ENCODE measurements around the gene MAPRE3. TPM values are rescaled to one million over a fixed set of nuclear protein-coding genes. Genes with fewer than 3 reads are reported as not detected.

The MAPRE3 gene
- total RNA-seq, 8 experiments from 2014 or later: 8.7 to 44.8 (median 26.8) TPM

GRCh38 chr2:27051902-27052645 lies 81.6 kb downstream of the MAPRE3 start:
- peaks cover 8 to 10% of the 10 kb centered on the region in 2 donors for H3K4me1 ChIP-seq (replicated peaks in 1 of 2)
- peak overlapping the region; percentile 81 to 99 (median 89) for H3K4me3 ChIP-seq
- peak in 2 of 8 experiments; percentile 0 to 1 for ATAC-seq (replicated peaks in 6 of 8)
- 0 to 29% (median 7%) methylated on average over 2 to 5 of the region's 24 CpGs; no CpG with 5 or more reads in 4 of the 10 experiments for WGBS, 10 experiments
- peak overlapping the region; percentile 96 to 98 for H3K27ac ChIP-seq
- in situ Hi-C loops (cut with MboI; ENCODE audit: low pct_unique_long_range_greater_than_20kb in 2 of 9, low sequenced_read_pairs in 9 of 9, unreplicated experiment in 9 of 9): no loop called here

DNA sequence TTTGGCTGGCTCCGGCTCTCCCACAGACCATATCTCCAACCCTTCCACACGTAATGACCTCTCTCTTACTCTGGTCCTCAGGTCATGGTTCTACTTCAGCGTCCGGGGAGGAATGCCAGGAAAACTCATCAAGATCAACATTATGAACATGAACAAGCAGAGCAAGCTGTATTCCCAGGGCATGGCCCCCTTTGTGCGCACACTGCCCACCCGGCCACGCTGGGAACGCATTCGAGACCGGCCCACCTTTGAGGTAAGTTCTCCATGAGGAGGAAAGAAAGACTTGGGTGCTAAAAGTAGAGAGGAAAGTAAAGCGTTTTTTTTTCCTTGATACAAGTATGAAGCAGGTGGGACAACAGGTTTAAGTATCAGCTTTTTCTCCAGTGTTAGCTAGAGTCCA lies 82.9 kb downstream of the MAPRE3 start:
- in situ Hi-C loops (cut with MboI; ENCODE audit: low pct_unique_long_range_greater_than_20kb in 2 of 9, low sequenced_read_pairs in 9 of 9, unreplicated experiment in 9 of 9): no loop called here
- Histone ChIP-seq H3K4me1 (replicated peaks in 1 of 2) (peaks cover 8 to 10% of the 10 kb centered on the region in 2 donors), H3K27ac (no peak overlapping the region), H3K4me3 (no peak overlapping the region)
- ATAC-seq (replicated peaks in 6 of 8): no peak
- 71 to 100% (median 90%) methylated on average over 2 to 10 of the region's 11 CpGs; no CpG with 5 or more reads in 1 of the 10 experiments for WGBS, 10 experiments

DNA sequence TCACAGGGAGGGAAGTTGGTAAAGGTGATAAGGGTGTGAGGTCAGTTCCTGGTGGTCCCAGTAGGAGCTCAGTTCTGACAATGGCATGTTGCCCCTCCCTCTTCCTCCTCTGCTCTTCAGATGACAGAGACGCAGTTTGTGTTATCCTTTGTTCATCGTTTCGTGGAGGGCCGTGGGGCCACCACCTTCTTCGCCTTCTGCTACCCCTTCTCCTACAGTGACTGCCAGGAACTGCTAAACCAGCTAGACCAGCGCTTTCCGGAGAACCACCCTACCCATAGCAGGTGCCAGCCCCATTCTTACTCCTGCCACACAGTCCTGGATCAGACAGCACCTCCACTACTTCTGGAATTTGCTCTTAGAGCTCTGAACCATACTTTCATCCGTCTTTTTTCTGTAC lies 83.3 kb downstream of the MAPRE3 start:
- ATAC-seq (replicated peaks in 6 of 8): no peak
- H3K4me1 ChIP-seq (replicated peaks in 1 of 2): peaks cover 8 to 10% of the 10 kb centered on the region in 2 donors
- in situ Hi-C loops (cut with MboI; ENCODE audit: low pct_unique_long_range_greater_than_20kb in 2 of 9, low sequenced_read_pairs in 9 of 9, unreplicated experiment in 9 of 9): no loop called here
- no peak overlapping the region for H3K27ac ChIP-seq
- H3K4me3 ChIP-seq: no peak overlapping the region
- WGBS, 10 experiments: 67 to 100% (median 91%) methylated on average over 1 to 8 of the region's 8 CpGs; no CpG with 5 or more reads in 2 of the 10 experiments

GRCh38 chr2:27054721-27055120 lies 84.3 kb downstream of the MAPRE3 start:
- 92 to 100% (median 99%) methylated on average over 4 to 6 of the region's 11 CpGs; no CpG with 5 or more reads in 4 of the 10 experiments for WGBS, 10 experiments
- peaks cover 4% of the 10 kb centered on the region in 2 donors for H3K4me1 ChIP-seq (replicated peaks in 1 of 2)
- ATAC-seq (replicated peaks in 6 of 8): no peak
- no peak overlapping the region for H3K27ac ChIP-seq
- H3K4me3 ChIP-seq: no peak overlapping the region
- in situ Hi-C loops (cut with MboI; ENCODE audit: low pct_unique_long_range_greater_than_20kb in 2 of 9, low sequenced_read_pairs in 9 of 9, unreplicated experiment in 9 of 9): no loop called here

DNA sequence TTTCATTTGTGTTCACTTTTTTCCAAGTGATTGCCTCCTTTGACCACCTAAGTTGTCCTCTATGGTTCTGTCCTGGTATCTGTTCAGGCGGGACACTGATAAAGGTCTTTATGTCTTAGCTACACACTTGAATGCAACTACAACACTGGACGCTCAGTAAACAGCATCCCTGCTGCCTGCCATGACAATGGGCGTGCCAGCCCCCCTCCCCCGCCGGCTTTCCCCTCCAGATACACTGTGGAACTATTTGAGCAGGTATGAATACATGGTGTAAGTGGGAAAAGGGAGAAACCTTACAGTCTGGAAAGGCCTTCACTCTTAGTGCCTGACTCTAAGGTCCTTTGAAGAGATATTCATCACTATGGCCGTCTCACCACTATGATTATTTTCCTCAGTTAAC lies 86.7 kb downstream of the MAPRE3 start:
- ATAC-seq (replicated peaks in 6 of 8): no peak
- Histone ChIP-seq H3K4me1 (replicated peaks in 1 of 2) (peaks cover 4% of the 10 kb centered on the region in 2 donors), H3K27ac (no peak overlapping the region), H3K4me3 (no peak overlapping the region)
- 60 to 92% (median 83%) methylated on average over 1 to 4 of the region's 6 CpGs; no CpG with 5 or more reads in 3 of the 10 experiments for WGBS, 10 experiments
- in situ Hi-C loops (cut with MboI; ENCODE audit: low pct_unique_long_range_greater_than_20kb in 2 of 9, low sequenced_read_pairs in 9 of 9, unreplicated experiment in 9 of 9): no loop called here

DNA sequence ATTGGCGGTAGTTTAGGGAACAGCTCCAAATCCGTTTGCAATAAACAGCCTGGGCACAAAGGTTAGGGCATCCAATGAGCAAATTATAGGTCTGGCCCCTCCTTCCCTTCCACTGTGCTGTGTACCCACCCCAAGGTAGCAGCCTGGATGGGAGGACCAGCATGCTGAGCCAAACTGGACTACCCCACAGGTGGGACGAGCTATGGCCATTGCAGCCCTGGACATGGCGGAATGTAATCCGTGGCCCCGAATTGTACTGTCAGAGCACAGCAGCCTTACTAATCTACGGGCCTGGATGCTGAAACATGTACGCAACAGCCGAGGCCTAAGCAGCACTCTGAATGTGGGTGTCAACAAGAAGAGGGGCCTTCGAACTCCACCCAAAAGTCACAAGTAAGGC lies 87.8 kb downstream of the MAPRE3 start:
- in situ Hi-C loops (cut with MboI; ENCODE audit: low pct_unique_long_range_greater_than_20kb in 2 of 9, low sequenced_read_pairs in 9 of 9, unreplicated experiment in 9 of 9): no loop called here
- Histone ChIP-seq H3K27ac (no peak overlapping the region), H3K4me3 (no peak overlapping the region), H3K4me1 (replicated peaks in 1 of 2) (no peaks in the 10 kb centered on the region)
- 67 to 100% (median 92%) methylated on average over 2 to 9 of the region's 10 CpGs for WGBS, 10 experiments
- ATAC-seq (replicated peaks in 6 of 8): no peak

DNA sequence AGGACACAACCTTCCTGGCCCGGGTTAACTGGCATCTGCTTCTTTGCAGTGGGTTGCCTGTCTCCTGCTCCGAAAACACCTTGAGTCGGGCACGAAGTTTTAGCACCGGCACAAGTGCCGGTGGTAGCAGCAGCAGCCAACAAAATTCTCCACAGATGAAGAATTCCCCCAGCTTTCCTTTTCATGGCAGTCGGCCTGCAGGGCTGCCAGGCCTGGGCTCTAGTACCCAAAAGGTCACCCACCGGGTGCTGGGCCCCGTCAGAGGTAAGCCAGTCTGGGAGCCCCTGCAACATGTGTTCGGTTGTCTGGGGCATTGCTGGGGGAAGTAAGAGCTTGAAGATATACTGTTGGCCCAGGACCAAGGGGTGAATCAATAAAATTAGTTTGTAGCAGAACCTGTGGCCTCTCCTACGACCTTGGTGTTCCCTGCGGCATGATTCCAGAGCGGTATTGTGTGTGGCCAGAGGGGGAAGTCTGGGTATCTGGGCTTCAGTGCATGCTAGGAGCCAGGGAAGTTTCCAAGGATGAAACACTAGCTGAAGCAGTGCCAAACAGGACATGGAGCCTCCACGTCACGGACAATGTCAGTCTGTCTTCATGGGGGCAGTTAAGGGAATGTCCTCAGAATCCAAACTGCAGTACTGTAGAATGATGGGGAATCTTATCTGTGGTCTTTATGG lies 88.8 kb downstream of the MAPRE3 start:
- WGBS, 10 experiments: 70 to 100% (median 100%) methylated on average over 1 to 12 of the region's 15 CpGs; no CpG with 5 or more reads in 1 of the 10 experiments
- H3K4me3 ChIP-seq: no peak overlapping the region
- in situ Hi-C loops (cut with MboI; ENCODE audit: low pct_unique_long_range_greater_than_20kb in 2 of 9, low sequenced_read_pairs in 9 of 9, unreplicated experiment in 9 of 9): no loop called here
- no peaks in the 10 kb centered on the region for H3K4me1 ChIP-seq (replicated peaks in 1 of 2)
- ATAC-seq (replicated peaks in 6 of 8): no peak
- H3K27ac ChIP-seq: no peak overlapping the region

GRCh38 chr2:27060323-27060722 lies 89.9 kb downstream of the MAPRE3 start:
- H3K4me3 ChIP-seq: no peak overlapping the region
- no peak overlapping the region for H3K27ac ChIP-seq
- H3K4me1 ChIP-seq (replicated peaks in 1 of 2): no peaks in the 10 kb centered on the region
- WGBS, 10 experiments: 80 to 100% (median 100%) methylated on average over 1 to 3 of the region's 3 CpGs; no CpG with 5 or more reads in 4 of the 10 experiments
- in situ Hi-C loops (cut with MboI; ENCODE audit: low pct_unique_long_range_greater_than_20kb in 2 of 9, low sequenced_read_pairs in 9 of 9, unreplicated experiment in 9 of 9): no loop called here
- ATAC-seq (replicated peaks in 6 of 8): no peak

DNA sequence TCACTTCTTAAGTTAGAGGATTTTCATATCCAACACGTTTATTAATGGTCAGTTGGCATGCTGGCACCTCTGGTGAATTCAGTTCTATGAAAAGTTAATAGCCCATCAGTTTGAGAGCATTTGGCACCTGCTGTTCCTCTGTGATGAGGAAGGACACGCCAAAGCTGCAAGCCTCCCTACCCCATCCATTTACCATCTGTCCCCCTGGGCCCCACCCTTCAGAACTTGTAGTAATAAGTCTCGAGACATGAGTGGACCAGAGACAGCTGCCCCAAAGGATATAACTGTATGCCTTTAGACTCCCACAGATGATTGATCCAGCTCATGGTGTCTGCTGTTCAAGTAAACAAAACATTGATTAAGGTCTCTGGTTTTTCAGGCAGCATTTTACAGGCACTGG lies 94.7 kb downstream of the MAPRE3 start:
- in situ Hi-C loops (cut with MboI; ENCODE audit: low pct_unique_long_range_greater_than_20kb in 2 of 9, low sequenced_read_pairs in 9 of 9, unreplicated experiment in 9 of 9): no loop called here
- ATAC-seq (replicated peaks in 6 of 8): no peak
- Histone ChIP-seq H3K4me1 (replicated peaks in 1 of 2) (peaks cover 5 to 7% of the 10 kb centered on the region in 2 donors), H3K27ac (no peak overlapping the region), H3K4me3 (no peak overlapping the region)
- WGBS, 10 experiments: 43 to 100% (median 62%) methylated on average over 1 to 3 of the region's 3 CpGs; no CpG with 5 or more reads in 5 of the 10 experiments

GRCh38 chr2:27067385-27067784 lies 96.9 kb downstream of the MAPRE3 start:
- Histone ChIP-seq H3K4me1 (replicated peaks in 1 of 2) (peaks cover 11 to 15% of the 10 kb centered on the region in 2 donors), H3K4me3 (no peak overlapping the region), H3K27ac (no peak overlapping the region)
- ATAC-seq (replicated peaks in 6 of 8): no peak
- WGBS, 10 experiments: 83 to 100% (median 96%) methylated on average over 1 to 5 of the region's 5 CpGs; no CpG with 5 or more reads in 2 of the 10 experiments
- in situ Hi-C loops (cut with MboI; ENCODE audit: low pct_unique_long_range_greater_than_20kb in 2 of 9, low sequenced_read_pairs in 9 of 9, unreplicated experiment in 9 of 9): no loop called here

- no peak overlapping the region for H3K4me3 ChIP-seq
- H3K27ac ChIP-seq: no peak overlapping the region
These were observed 99.0 kb downstream of the MAPRE3 start for GRCh38 chr2:27069436-27069835.

GRCh38 chr2:27069961-27070618 lies 99.7 kb downstream of the MAPRE3 start:
- H3K4me1 ChIP-seq (replicated peaks in 1 of 2): peaks cover 15 to 20% of the 10 kb centered on the region in 2 donors
- in situ Hi-C loops (cut with MboI; ENCODE audit: low pct_unique_long_range_greater_than_20kb in 2 of 9, low sequenced_read_pairs in 9 of 9, unreplicated experiment in 9 of 9): no loop called here
- no peak for ATAC-seq (replicated peaks in 6 of 8)
- peak overlapping the region; percentile 75 to 95 (median 82) for H3K4me3 ChIP-seq
- no peak overlapping the region for H3K27ac ChIP-seq
- 50 to 97% (median 90%) methylated on average over 2 to 8 of the region's 8 CpGs; no CpG with 5 or more reads in 2 of the 10 experiments for WGBS, 10 experiments

More at GRCh38 chr2:27069436-27069835, 99.0 kb downstream of the MAPRE3 start:
- in situ Hi-C loops (cut with MboI; ENCODE audit: low pct_unique_long_range_greater_than_20kb in 2 of 9, low sequenced_read_pairs in 9 of 9, unreplicated experiment in 9 of 9): no loop called here
- ATAC-seq (replicated peaks in 6 of 8): no peak
- WGBS, 10 experiments: 90 to 100% (median 100%) methylated on average over 1 to 2 of the region's 6 CpGs; no CpG with 5 or more reads in 5 of the 10 experiments
- peaks cover 15 to 20% of the 10 kb centered on the region in 2 donors for H3K4me1 ChIP-seq (replicated peaks in 1 of 2)

Data from motor neuron (in vitro differentiated cells).